Caco-2 (cell line): Measurements from ENCODE around the gene PLPP3. TPM values are rescaled to one million over a fixed set of nuclear protein-coding genes. Genes with fewer than 3 reads are reported as not detected.

Source experiments
- BruUV-seq: library from RNA; stranded (reverse); fragments of 400-500 nt; replicated peaks from 2 replicates; lab custom pipeline; 2021; lab: Mats Ljungman, UMichigan
- CTCF ChIA-PET: fragments of 300-600 bp; sonication (Branson Sonifier 250); formaldehyde crosslinking; loops from one replicate; lab custom pipeline; 2022; ENCODE audit warnings: antibody characterized with exemption; lab: Charles Lee
- POLR2A ChIA-PET: fragments of 300-600 bp; sonication (Branson Sonifier 250); formaldehyde crosslinking; loops from one replicate; lab custom pipeline; 2022; ENCODE audit warnings: antibody characterized with exemption; lab: Charles Lee
- DNase-seq, 2 experiments: peaks; one replicate each; pipeline versions ENCODE4 v3.0.0 to v3.0.0-alpha.2; 2020 to 2022
- H3K27me3 ChIP-seq: replicated peaks from 2 replicates; pipeline ENCODE4 v1.6.0; 2011; ENCODE audit warnings: low read length; ENCODE audit not compliant: control insufficient read depth, insufficient read depth
- H3K36me3 ChIP-seq: 2 replicates; pipeline ENCODE4 v1.5.1; 2011; ENCODE audit warnings: low read length; ENCODE audit not compliant: control insufficient read depth, insufficient read depth
- H3K4me1 ChIP-seq: fragments of 250-450 bp; sonication (Bioruptor Pico); 2 replicates; pipeline ENCODE4 v1.5.1; 2020; ENCODE audit warnings: mild to moderate bottlenecking
- H3K4me3 ChIP-seq: 2 replicates; pipeline ENCODE4 v1.5.1; 2011; ENCODE audit warnings: low read depth, mild to moderate bottlenecking, control low read depth, low read length
- H3K9me3 ChIP-seq: fragments of 250-450 bp; sonication (Bioruptor Pico); 2 replicates; pipeline ENCODE4 v1.5.1; 2020; ENCODE audit warnings: mild to moderate bottlenecking, moderate library complexity
- H3K27ac Mint-ChIP-seq: one replicate; pipeline ENCODE4 v1.8.0; 2022; ENCODE audit warnings: mixed read lengths; ENCODE audit not compliant: unreplicated experiment
- H3K27me3 Mint-ChIP-seq: one replicate; pipeline ENCODE4 v1.8.0; 2022; ENCODE audit warnings: mixed read lengths; ENCODE audit not compliant: insufficient read depth, unreplicated experiment
- H3K36me3 Mint-ChIP-seq: one replicate; pipeline ENCODE4 v1.8.0; 2022; ENCODE audit warnings: mild to moderate bottlenecking, mixed read lengths; ENCODE audit not compliant: insufficient read depth, unreplicated experiment
- H3K4me1 Mint-ChIP-seq: one replicate; pipeline ENCODE4 v1.8.0; 2022; ENCODE audit warnings: low read depth, mixed read lengths; ENCODE audit not compliant: unreplicated experiment
- H3K4me3 Mint-ChIP-seq: one replicate; pipeline ENCODE4 v1.8.0; 2022; ENCODE audit warnings: mild to moderate bottlenecking, moderate library complexity, mixed read lengths; ENCODE audit not compliant: unreplicated experiment
- H3K9me3 Mint-ChIP-seq: one replicate; pipeline ENCODE4 v1.8.0; 2022; ENCODE audit warnings: mixed read lengths; ENCODE audit not compliant: unreplicated experiment
- CTCF ChIP-seq, 2 experiments: fragments of 200-600 bp in 1 of 2; IDR thresholded peaks; 1 replicate in 1 of 2; 2 replicates in 1 of 2; pipeline versions ENCODE4 v1.5.1 to v1.8.0; 2011 to 2022; ENCODE audit warnings: antibody characterized with exemption in 1 of 2, control low read depth in 1 of 2, inconsistent platforms in 1 of 2, low read depth in 1 of 2, low read length in 1 of 2, mild to moderate bottlenecking in 1 of 2, moderate library complexity in 1 of 2; ENCODE audit not compliant: insufficient read depth in 1 of 2, severe bottlenecking in 1 of 2, unreplicated experiment in 1 of 2
- intact Hi-C: fragments of 100-400 bp; cut with micrococcal nuclease; formaldehyde crosslinking; loops from one replicate; pipeline ENCODE4 v1.10.0; 2022; ENCODE audit not compliant: unreplicated experiment
- total RNA-seq: library from RNA; stranded (reverse); gene quantifications from 2 replicates; pipeline ENCODE4 v1.2.3, GENCODE V29; 2022

The PLPP3 gene
- total RNA-seq, 1 experiment from 2014 or later = 41.0 TPM

- ChIA-PET POLR2A (no interaction called here), CTCF (no interaction called here)
- no peaks in the 10 kb centered on the region for H3K9me3 ChIP-seq
- H3K27ac Mint-ChIP-seq = no peak overlapping the region
- no peaks in the 10 kb centered on the region; the same call in none of the 2 replicates for H3K36me3 ChIP-seq
- H3K4me1 ChIP-seq = peaks cover 33% of the 10 kb centered on the region
- no peak for DNase-seq
- H3K9me3 Mint-ChIP-seq = no peaks in the 10 kb centered on the region
- no TSS peak for BruUV-seq
- H3K27me3 Mint-ChIP-seq = no peaks in the 10 kb centered on the region
- no peaks in the 10 kb centered on the region for H3K27me3 ChIP-seq
- H3K4me3 Mint-ChIP-seq = no peak overlapping the region
- H3K36me3 Mint-ChIP-seq = peaks cover 28% of the 10 kb centered on the region
- H3K4me1 Mint-ChIP-seq = peaks cover 9% of the 10 kb centered on the region
- intact Hi-C loops = no loop called here
- no peak overlapping the region for H3K4me3 ChIP-seq
- no peak for TF ChIP-seq CTCF (IDR thresholded peaks at IDR 0.05; ENCODE audit: insufficient read depth in 1 of 2, low read depth in 1 of 2, low read length in 1 of 2, severe bottlenecking in 1 of 2, unreplicated experiment in 1 of 2)
These were observed 46.2 kb downstream of the PLPP3 start for GRCh38 chr1:56533197-56533596.

GRCh38 chr1:56532350-56532683 is 47.0 kb downstream of the PLPP3 start:
- Mint-ChIP-seq H3K27me3 (no peaks in the 10 kb centered on the region), H3K36me3 (peaks cover 31% of the 10 kb centered on the region), H3K9me3 (no peaks in the 10 kb centered on the region), H3K27ac (no peak overlapping the region), H3K4me1 (peaks cover 15% of the 10 kb centered on the region), H3K4me3 (no peak overlapping the region)
- Histone ChIP-seq H3K4me1 (peaks cover 29% of the 10 kb centered on the region), H3K4me3 (no peak overlapping the region), H3K27me3 (no peaks in the 10 kb centered on the region), H3K36me3 (no peaks in the 10 kb centered on the region; the same call in none of the 2 replicates), H3K9me3 (no peaks in the 10 kb centered on the region)
- BruUV-seq = no TSS peak
- TF ChIP-seq CTCF (IDR thresholded peaks at IDR 0.05; ENCODE audit: insufficient read depth in 1 of 2, low read depth in 1 of 2, low read length in 1 of 2, severe bottlenecking in 1 of 2, unreplicated experiment in 1 of 2) = no peak
- intact Hi-C loops = no loop called here
- CTCF ChIA-PET = interaction anchor here (0.6 kb wide), 1 partner anchor 25 kb away, joined by 3 read pairs; no protein-coding TSS in a partner anchor
- POLR2A ChIA-PET = no interaction called here
- no peak for DNase-seq

- intact Hi-C loops = no loop called here
These were observed 47.6 kb downstream of the PLPP3 start for GRCh38 chr1:56531624-56532349.

More at GRCh38 chr1:56531624-56532349, 47.6 kb downstream of the PLPP3 start:
- no peak overlapping the region for H3K4me3 Mint-ChIP-seq
- Histone ChIP-seq H3K4me3 (no peak overlapping the region), H3K9me3 (no peaks in the 10 kb centered on the region), H3K36me3 (no peaks in the 10 kb centered on the region; the same call in none of the 2 replicates), H3K27me3 (no peaks in the 10 kb centered on the region), H3K4me1 (peaks cover 27% of the 10 kb centered on the region)
- POLR2A ChIA-PET = no interaction called here
- no peaks in the 10 kb centered on the region for H3K27me3 Mint-ChIP-seq
- H3K27ac Mint-ChIP-seq = no peak overlapping the region
- H3K4me1 Mint-ChIP-seq = peaks cover 10% of the 10 kb centered on the region
- TF ChIP-seq CTCF (IDR thresholded peaks at IDR 0.05; ENCODE audit: insufficient read depth in 1 of 2, low read depth in 1 of 2, low read length in 1 of 2, severe bottlenecking in 1 of 2, unreplicated experiment in 1 of 2) = no peak
- peaks cover 31% of the 10 kb centered on the region for H3K36me3 Mint-ChIP-seq
- DNase-seq = no peak
- no TSS peak for BruUV-seq
- CTCF ChIA-PET = no interaction called here
- no peaks in the 10 kb centered on the region for H3K9me3 Mint-ChIP-seq
